CD4-positive, alpha-beta memory T cell (primary cell): ENCODE results near the gene GNB1L. TPM values are rescaled to one million over a fixed set of nuclear protein-coding genes. Genes with fewer than 3 reads are reported as not detected.
A peak's percentile ranks its signal among the peaks of the same experiment; 100 is the strongest.

Experiments
- CTCF ChIA-PET: fragments of 350-600 bp; sonication (Branson Sonifier 250); formaldehyde crosslinking; loops from one replicate; lab custom pipeline; 2021; ENCODE audit warnings: inconsistent platforms; ENCODE audit not compliant: partially characterized antibody; lab: Charles Lee
- POLR2A ChIA-PET: fragments of 350-600 bp; sonication (Branson Sonifier 250); formaldehyde crosslinking; loops from one replicate; lab custom pipeline; 2021; ENCODE audit not compliant: partially characterized antibody; lab: Charles Lee
- DNase-seq, 5 donors: peaks; one replicate each; pipeline versions ENCODE4 v3.0.0 to v3.0.0-alpha.2; 2020 to 2022; ENCODE audit warnings: mixed read lengths in 1 of 5
- H3K27ac ChIP-seq: one replicate; pipeline ENCODE4 v1.7.0; 2013; ENCODE audit warnings: low read depth, low read length
- H3K27me3 ChIP-seq: 2 replicates; pipeline ENCODE4 v1.7.0; 2013; ENCODE audit warnings: mild to moderate bottlenecking, low read length, moderate library complexity; ENCODE audit not compliant: insufficient read depth
- H3K36me3 ChIP-seq: 2 replicates; pipeline ENCODE4 v1.7.0; 2013; ENCODE audit warnings: mild to moderate bottlenecking, low read length, moderate library complexity; ENCODE audit not compliant: insufficient read depth
- H3K4me1 ChIP-seq: 2 replicates; pipeline ENCODE4 v1.7.0; 2013; ENCODE audit warnings: mild to moderate bottlenecking, low read length, moderate library complexity; ENCODE audit not compliant: insufficient read depth
- H3K4me3 ChIP-seq, 2 donors: one replicate each; pipeline ENCODE4 v1.7.0; 2013; ENCODE audit warnings: low read length in 2 of 2, mild to moderate bottlenecking in 1 of 2
- H3K9me3 ChIP-seq, 2 donors: one replicate each; pipeline ENCODE4 v1.7.0; 2013; ENCODE audit warnings: low read length in 2 of 2, control low read depth in 1 of 2; ENCODE audit not compliant: control insufficient read depth in 1 of 2
- H3K27ac Mint-ChIP-seq, 7 donors: one replicate each; pipeline ENCODE4 v1.8.0; 2020 to 2021; ENCODE audit warnings: mixed read lengths in 7 of 7, mild to moderate bottlenecking in 6 of 7, inconsistent platforms in 3 of 7, moderate library complexity in 3 of 7
- H3K27me3 Mint-ChIP-seq, 2 donors: one replicate each; pipeline ENCODE4 v1.8.0; 2020 to 2021; ENCODE audit warnings: mixed read lengths in 2 of 2
- H3K36me3 Mint-ChIP-seq, 2 donors: one replicate each; pipeline ENCODE4 v1.8.0; 2020 to 2021; ENCODE audit warnings: mixed read lengths in 2 of 2, inconsistent platforms in 1 of 2, mild to moderate bottlenecking in 1 of 2
- H3K4me1 Mint-ChIP-seq, 4 donors: one replicate each; pipeline ENCODE4 v1.8.0; 2020 to 2021; ENCODE audit warnings: mixed read lengths in 4 of 4, mild to moderate bottlenecking in 1 of 4
- H3K4me3 Mint-ChIP-seq, 8 donors: one replicate each; pipeline ENCODE4 v1.8.0; 2020 to 2021; ENCODE audit warnings: mixed read lengths in 8 of 8, mild to moderate bottlenecking in 7 of 8, moderate library complexity in 6 of 8, inconsistent platforms in 3 of 8
- H3K9me3 Mint-ChIP-seq, 8 donors: one replicate each; pipeline ENCODE4 v1.8.0; 2020 to 2021; ENCODE audit warnings: mixed read lengths in 8 of 8, mild to moderate bottlenecking in 5 of 8, inconsistent platforms in 3 of 8, moderate library complexity in 1 of 8
- intact Hi-C: fragments of 100-400 bp; cut with micrococcal nuclease; formaldehyde crosslinking; loops from one replicate; pipeline ENCODE4 v1.15.1; 2023
- polyA plus RNA-seq, 2 donors: library from polyadenylated mRNA; unstranded; fragments of 300-500 nt; fragmentation: Illumina TruSeq; gene quantifications; one replicate each; pipeline ENCODE4 v1.2.3, GENCODE V29; 2021
- total RNA-seq, 2 experiments: library from RNA; stranded (reverse); gene quantifications; one replicate each; pipeline ENCODE4 v1.2.3, GENCODE V29; 2021

Gene GNB1L
- total and polyA plus RNA-seq, 4 experiments from 2014 or later = 7.9 to 14.6 (median 10.7) TPM

DNA sequence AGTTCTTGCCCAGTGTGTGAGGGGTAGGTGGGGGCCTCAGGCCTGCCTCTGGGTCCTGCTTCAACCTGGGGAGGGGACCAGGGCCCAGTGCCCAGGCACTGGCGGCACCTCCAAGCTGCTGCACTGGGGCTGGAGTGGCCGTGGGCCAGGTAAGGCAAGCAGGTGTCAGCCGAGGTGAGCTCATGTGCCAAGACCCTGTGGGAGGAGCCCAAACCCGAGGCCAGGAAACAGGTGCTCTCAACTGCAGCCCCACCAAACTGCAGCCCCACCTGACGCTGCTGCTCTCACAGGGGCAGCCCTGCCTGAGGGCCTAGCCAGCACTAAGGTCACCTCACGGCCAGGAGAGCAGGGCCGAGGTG is 18.1 kb upstream of the GNB1L start:
- H3K27ac Mint-ChIP-seq = no peak overlapping the region
- ChIA-PET CTCF (no interaction called here), POLR2A (interaction anchor here (0.7 kb wide), 1 partner anchor 12 kb away, joined by 3 read pairs; no protein-coding TSS in a partner anchor)
- H3K4me3 Mint-ChIP-seq = no peak overlapping the region
- no peaks in the 10 kb centered on the region for H3K27me3 Mint-ChIP-seq
- H3K36me3 Mint-ChIP-seq = no peaks in the 10 kb centered on the region
- Histone ChIP-seq H3K36me3 (no peaks in the 10 kb centered on the region), H3K9me3 (no peaks in the 10 kb centered on the region), H3K27ac (no peak overlapping the region), H3K4me1 (peaks cover 18% of the 10 kb centered on the region), H3K4me3 (no peak overlapping the region), H3K27me3 (no peaks in the 10 kb centered on the region)
- no peak for DNase-seq
- peaks cover 3 to 12% (median 10%) of the 10 kb centered on the region in 4 donors for H3K4me1 Mint-ChIP-seq
- H3K9me3 Mint-ChIP-seq = no peaks in the 10 kb centered on the region
- intact Hi-C loops = no loop called here

- Mint-ChIP-seq H3K9me3 (no peaks in the 10 kb centered on the region), H3K27ac (peak overlapping the region in 1 of 7 donors; percentile 43), H3K4me1 (peaks cover 3 to 12% (median 10%) of the 10 kb centered on the region in 4 donors), H3K27me3 (no peaks in the 10 kb centered on the region), H3K36me3 (no peaks in the 10 kb centered on the region), H3K4me3 (no peak overlapping the region)
- ChIA-PET CTCF (no interaction called here), POLR2A (interaction anchor here (1.5 to 1.8 kb wide), 2 partner anchors 14 to 16 kb away, joined by 4 read pairs; no protein-coding TSS in a partner anchor)
- intact Hi-C loops = no loop called here
- H3K4me3 ChIP-seq = no peak overlapping the region
- H3K36me3 ChIP-seq = no peaks in the 10 kb centered on the region
- H3K9me3 ChIP-seq = no peaks in the 10 kb centered on the region
- no peak for DNase-seq
- H3K4me1 ChIP-seq = peaks cover 18% of the 10 kb centered on the region
- H3K27ac ChIP-seq = no peak overlapping the region
- no peaks in the 10 kb centered on the region for H3K27me3 ChIP-seq
These were observed 17.4 kb upstream of the GNB1L start for GRCh38 chr22:19871845-19872778.

- no peak for DNase-seq
- peaks cover 18% of the 10 kb centered on the region for H3K4me1 ChIP-seq
- ChIA-PET CTCF (interaction anchor here (0.7 to 1.0 kb wide), 2 partner anchors 15 to 39 kb away, joined by 3 read pairs; no protein-coding TSS in a partner anchor), POLR2A (interaction anchor here (1.5 to 1.8 kb wide), 2 partner anchors 15 to 16 kb away, joined by 4 read pairs; no protein-coding TSS in a partner anchor)
- no peaks in the 10 kb centered on the region for H3K9me3 Mint-ChIP-seq
- no peak overlapping the region for H3K4me3 ChIP-seq
- H3K36me3 ChIP-seq = no peaks in the 10 kb centered on the region
- no peaks in the 10 kb centered on the region for H3K27me3 ChIP-seq
- intact Hi-C loops = no loop called here
- peaks cover 3 to 12% (median 10%) of the 10 kb centered on the region in 4 donors for H3K4me1 Mint-ChIP-seq
- H3K27ac ChIP-seq = no peak overlapping the region
- no peak overlapping the region for H3K27ac Mint-ChIP-seq
- no peak overlapping the region for H3K4me3 Mint-ChIP-seq
- H3K9me3 ChIP-seq = no peaks in the 10 kb centered on the region
- no peaks in the 10 kb centered on the region for H3K27me3 Mint-ChIP-seq
- H3K36me3 Mint-ChIP-seq = no peaks in the 10 kb centered on the region
These were observed 16.6 kb upstream of the GNB1L start for GRCh38 chr22:19871023-19871844.

DNA sequence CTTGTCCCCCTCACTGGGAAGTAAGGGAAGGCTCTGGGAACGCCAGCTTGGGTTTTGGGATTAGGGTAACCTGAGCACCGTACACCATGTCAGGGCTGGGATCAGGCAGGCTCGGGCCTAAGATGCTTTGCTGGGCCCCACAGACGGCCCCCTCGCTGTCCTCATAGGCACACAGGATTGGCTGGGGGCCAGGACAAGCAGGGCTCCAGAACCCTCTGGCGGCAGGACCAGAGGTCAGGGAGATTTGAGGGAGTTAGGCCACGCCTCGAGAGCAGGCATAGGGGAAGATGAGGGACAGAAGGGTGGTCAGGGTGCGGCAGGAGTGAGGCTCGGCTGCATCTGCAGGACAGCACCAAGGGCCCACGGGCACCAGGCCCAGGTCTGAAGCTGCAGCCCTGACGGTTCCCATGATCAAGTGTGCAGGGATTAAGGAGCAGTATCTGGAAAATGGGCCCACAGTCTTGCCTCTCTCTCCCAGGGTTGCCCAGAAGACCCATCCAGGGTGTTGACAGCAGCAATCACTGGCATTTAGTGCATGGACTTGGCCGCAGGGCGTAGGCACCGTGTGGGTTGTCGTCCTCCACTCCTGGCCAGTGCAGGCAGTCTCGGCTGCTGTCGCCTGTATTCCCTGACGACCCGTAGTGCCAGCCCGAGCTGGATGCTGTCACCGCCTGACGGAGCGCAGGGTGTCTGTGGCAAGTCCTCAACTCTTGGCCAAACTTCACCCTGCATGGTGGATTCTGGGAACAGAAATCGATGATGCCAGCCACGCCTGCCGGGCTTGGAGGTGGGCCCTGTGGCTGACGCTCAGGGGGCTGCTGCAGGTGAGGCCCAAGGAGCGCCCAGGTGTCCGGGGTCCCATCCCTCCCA is 15.7 kb upstream of the GNB1L start:
- intact Hi-C loops = no loop called here
- Mint-ChIP-seq H3K27ac (peak overlapping the region in 1 of 7 donors; percentile 71), H3K36me3 (no peaks in the 10 kb centered on the region), H3K27me3 (no peaks in the 10 kb centered on the region), H3K9me3 (no peaks in the 10 kb centered on the region), H3K4me1 (peaks cover 4 to 12% (median 10%) of the 10 kb centered on the region in 4 donors), H3K4me3 (no peak overlapping the region)
- ChIA-PET POLR2A (interaction anchor here (1.5 to 1.8 kb wide), 2 partner anchors 15 to 16 kb away, joined by 4 read pairs; no protein-coding TSS in a partner anchor), CTCF (interaction anchor here (0.7 to 1.0 kb wide), 2 partner anchors 14 to 40 kb away, joined by 3 read pairs; no protein-coding TSS in a partner anchor)
- H3K4me3 ChIP-seq = no peak overlapping the region
- H3K36me3 ChIP-seq = no peaks in the 10 kb centered on the region
- peaks cover 18% of the 10 kb centered on the region for H3K4me1 ChIP-seq
- no peaks in the 10 kb centered on the region for H3K9me3 ChIP-seq
- H3K27me3 ChIP-seq = no peaks in the 10 kb centered on the region
- H3K27ac ChIP-seq = no peak overlapping the region
- DNase-seq = no peak

DNA sequence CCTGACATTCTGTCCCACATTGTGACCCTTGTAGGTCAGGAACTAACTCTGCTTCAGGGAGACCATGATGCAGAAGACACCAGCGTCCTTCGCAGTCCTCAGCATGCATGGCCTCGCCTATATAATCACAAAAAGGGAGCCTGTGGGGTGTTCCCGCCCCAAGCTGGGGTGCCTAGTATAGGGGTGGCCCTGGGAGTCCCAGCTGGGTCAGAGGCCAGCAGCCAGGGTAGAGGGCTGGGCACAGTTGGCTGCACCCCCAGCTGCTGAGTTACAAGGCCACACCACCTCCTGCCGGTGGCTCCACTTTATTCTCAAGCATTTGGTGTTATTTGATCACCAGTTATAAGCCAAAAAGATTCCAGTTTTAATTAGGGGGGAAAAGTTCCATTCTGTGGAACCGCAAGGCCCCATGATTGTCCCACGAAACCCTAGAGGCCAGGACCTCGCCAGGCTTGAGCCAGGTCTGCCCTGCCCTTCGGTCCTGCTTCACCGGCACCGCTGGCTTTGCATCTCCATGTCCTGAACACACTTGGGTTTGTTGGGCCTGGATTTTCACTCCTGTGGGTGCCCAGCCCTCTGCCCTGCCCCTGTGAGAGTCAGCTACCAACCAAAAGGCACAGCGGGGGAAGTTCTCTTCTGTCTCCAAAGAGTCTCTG is 15.0 kb upstream of the GNB1L start:
- no peak overlapping the region for H3K27ac Mint-ChIP-seq
- ChIA-PET POLR2A (interaction anchor here (1.8 kb wide), 1 partner anchor 17 kb away, joined by 4 read pairs; no protein-coding TSS in a partner anchor), CTCF (no interaction called here)
- Histone ChIP-seq H3K36me3 (no peaks in the 10 kb centered on the region), H3K27ac (no peak overlapping the region), H3K27me3 (no peaks in the 10 kb centered on the region), H3K4me1 (peaks cover 11% of the 10 kb centered on the region), H3K9me3 (no peaks in the 10 kb centered on the region), H3K4me3 (no peak overlapping the region)
- H3K4me3 Mint-ChIP-seq = no peak overlapping the region
- no peak for DNase-seq
- no peaks in the 10 kb centered on the region for H3K9me3 Mint-ChIP-seq
- H3K27me3 Mint-ChIP-seq = no peaks in the 10 kb centered on the region
- H3K4me1 Mint-ChIP-seq = peaks cover 3 to 9% (median 8%) of the 10 kb centered on the region in 4 donors
- H3K36me3 Mint-ChIP-seq = no peaks in the 10 kb centered on the region
- intact Hi-C loops = no loop called here

DNA sequence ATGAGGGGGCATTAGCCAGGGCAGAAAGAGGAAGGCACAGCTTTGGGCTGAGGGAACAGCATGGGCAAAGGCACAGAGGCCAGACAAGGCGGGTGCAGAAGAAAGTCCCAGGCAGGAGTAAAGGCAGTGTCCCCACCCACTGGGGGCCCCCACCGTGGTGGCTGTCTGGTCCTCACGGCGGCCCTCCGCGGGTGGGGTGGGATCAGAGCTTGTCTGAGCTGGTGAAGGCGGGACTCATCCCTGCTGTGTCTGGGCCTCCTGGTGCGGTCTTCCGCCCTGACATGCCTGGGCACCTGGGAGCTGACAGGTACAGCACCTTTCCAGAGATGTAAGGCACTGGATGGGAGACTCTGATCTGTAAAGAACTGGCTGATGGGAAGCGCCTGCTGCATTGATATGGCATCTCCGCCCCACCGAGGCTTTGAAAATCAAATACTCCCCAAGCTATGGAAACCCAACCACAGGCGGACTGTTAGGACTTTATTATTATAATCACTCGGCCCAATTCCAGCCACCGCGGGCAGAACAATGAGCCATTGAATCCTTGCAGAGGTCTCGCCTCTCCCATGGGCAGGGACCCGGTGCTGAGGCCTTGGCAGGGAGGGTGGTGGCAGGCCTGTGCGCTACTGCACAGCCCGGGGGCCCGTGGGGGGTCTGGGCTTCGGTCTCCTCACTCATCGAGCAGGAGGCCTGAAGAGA is 14.2 kb upstream of the GNB1L start:
- H3K27me3 ChIP-seq = no peaks in the 10 kb centered on the region
- no peaks in the 10 kb centered on the region for H3K27me3 Mint-ChIP-seq
- intact Hi-C loops = no loop called here
- DNase-seq = no peak
- no peaks in the 10 kb centered on the region for H3K36me3 Mint-ChIP-seq
- H3K9me3 ChIP-seq = no peaks in the 10 kb centered on the region
- ChIA-PET POLR2A (no interaction called here), CTCF (no interaction called here)
- H3K36me3 ChIP-seq = no peaks in the 10 kb centered on the region
- H3K4me3 Mint-ChIP-seq = no peak overlapping the region
- peaks cover 4% of the 10 kb centered on the region for H3K4me1 ChIP-seq
- H3K27ac ChIP-seq = no peak overlapping the region
- no peak overlapping the region for H3K4me3 ChIP-seq
- H3K4me1 Mint-ChIP-seq = peaks cover under 1 to 2% (median 2%) of the 10 kb centered on the region in 4 donors
- no peaks in the 10 kb centered on the region for H3K9me3 Mint-ChIP-seq
- H3K27ac Mint-ChIP-seq = peak overlapping the region in 1 of 7 donors; percentile 35
